Hepatocyte (in vitro differentiated cells): Measurements from ENCODE around the gene SETD7. TPM values are rescaled to one million over a fixed set of nuclear protein-coding genes. Genes with fewer than 3 reads are reported as not detected.

Experiments
- DNase-seq: peaks from one replicate; pipeline ENCODE4 v3.0.0-alpha.2; 2016; ENCODE audit warnings: low spot score
- H2AFZ ChIP-seq: fragments of 200-600 bp; sonication (generic); 2 replicates; pipeline ENCODE4 v1.6.0; 2016; ENCODE audit warnings: antibody characterized with exemption, mild to moderate bottlenecking
- H3K27ac ChIP-seq: fragments of 200-600 bp; sonication (generic); 2 replicates; pipeline ENCODE4 v1.5.1; 2016; ENCODE audit warnings: mild to moderate bottlenecking
- H3K27me3 ChIP-seq: fragments of 200-600 bp; sonication (generic); 2 replicates; pipeline ENCODE4 v1.6.1; 2016
- H3K36me3 ChIP-seq: fragments of 200-600 bp; sonication (generic); replicated peaks from 2 replicates; pipeline ENCODE4 v1.5.1; 2016; ENCODE audit warnings: low read depth; ENCODE audit not compliant: insufficient read depth
- H3K4me1 ChIP-seq: fragments of 200-600 bp; sonication (generic); 2 replicates; pipeline ENCODE4 v1.5.1; 2016; ENCODE audit warnings: mild to moderate bottlenecking, moderate library complexity; ENCODE audit not compliant: insufficient read depth
- H3K4me2 ChIP-seq: fragments of 200-600 bp; sonication (generic); 2 replicates; pipeline ENCODE4 v1.6.0; 2016
- H3K4me3 ChIP-seq: fragments of 200-600 bp; sonication (generic); 2 replicates; pipeline ENCODE4 v1.5.1; 2016; ENCODE audit warnings: mild to moderate bottlenecking
- H3K79me2 ChIP-seq: fragments of 200-600 bp; sonication (generic); 2 replicates; pipeline ENCODE4 v1.6.0; 2017; ENCODE audit warnings: mild to moderate bottlenecking
- H3K9me2 ChIP-seq: fragments of 200-600 bp; sonication (generic); replicated peaks from 2 replicates; pipeline ENCODE4 v1.6.0; 2017; ENCODE audit warnings: mild to moderate bottlenecking; ENCODE audit not compliant: insufficient read depth
- H3K9me3 ChIP-seq: fragments of 200-600 bp; sonication (generic); 2 replicates; pipeline ENCODE4 v1.5.1; 2016; ENCODE audit warnings: low read depth, mild to moderate bottlenecking
- H4K20me1 ChIP-seq: fragments of 200-600 bp; sonication (generic); 2 replicates; pipeline ENCODE4 v1.6.0; 2016; ENCODE audit warnings: mild to moderate bottlenecking; ENCODE audit not compliant: insufficient read depth, poor library complexity, severe bottlenecking
- EZH2 ChIP-seq: fragments of 200-600 bp; sonication (generic); IDR thresholded peaks from 2 replicates; pipeline ENCODE4 v1.6.1; 2016; ENCODE audit warnings: antibody characterized with exemption, mild to moderate bottlenecking, borderline replicate concordance
- EZH2phosphoT487 ChIP-seq: fragments of 200-600 bp; sonication (generic); IDR thresholded peaks from one replicate; pipeline ENCODE4 v1.6.1; 2018; ENCODE audit warnings: antibody characterized with exemption, mild to moderate bottlenecking, low read depth, moderate library complexity; ENCODE audit not compliant: unreplicated experiment, severe bottlenecking
- WGBS: methylation state at CpG from one replicate; pipeline ENCODE4 v1.1.6; 2016; ENCODE audit warnings: low lambda C conversion rate; ENCODE audit errors: missing lambda C conversion rate; 5-methylcytosine and 5-hydroxymethylcytosine counted together
- polyA plus RNA-seq: library from polyadenylated mRNA; unstranded; fragments of >200 nt; fragmentation: Nextera tagmentation; extraction: Ambion mirVana; gene quantifications from 2 replicates; pipeline ENCODE4 v1.2.1, GENCODE V29; 2016
- total RNA-seq: library from RNA; depleted of rRNA; stranded (reverse); fragments of >200 nt; gene quantifications from 2 replicates; pipeline ENCODE4 v1.2.3, GENCODE V29; 2014
- TF ChIP-seq, protein P1 (sequence below): fragments of 200-600 bp; sonication (generic); IDR thresholded peaks from 2 replicates; pipeline ENCODE4 v1.5.1; 2016; ENCODE audit warnings: antibody characterized with exemption, mild to moderate bottlenecking; ENCODE audit not compliant: poor library complexity

SETD7 gene
- total and polyA plus RNA-seq, 2 experiments from 2014 or later = 7.3 to 27.6 TPM

- H3K9me2 ChIP-seq = no peaks in the 10 kb centered on the region
- no peak overlapping the region for H3K4me2 ChIP-seq
- WGBS = 93% methylated on average over 3 of the region's 3 CpGs
- TF ChIP-seq, protein P1, sequence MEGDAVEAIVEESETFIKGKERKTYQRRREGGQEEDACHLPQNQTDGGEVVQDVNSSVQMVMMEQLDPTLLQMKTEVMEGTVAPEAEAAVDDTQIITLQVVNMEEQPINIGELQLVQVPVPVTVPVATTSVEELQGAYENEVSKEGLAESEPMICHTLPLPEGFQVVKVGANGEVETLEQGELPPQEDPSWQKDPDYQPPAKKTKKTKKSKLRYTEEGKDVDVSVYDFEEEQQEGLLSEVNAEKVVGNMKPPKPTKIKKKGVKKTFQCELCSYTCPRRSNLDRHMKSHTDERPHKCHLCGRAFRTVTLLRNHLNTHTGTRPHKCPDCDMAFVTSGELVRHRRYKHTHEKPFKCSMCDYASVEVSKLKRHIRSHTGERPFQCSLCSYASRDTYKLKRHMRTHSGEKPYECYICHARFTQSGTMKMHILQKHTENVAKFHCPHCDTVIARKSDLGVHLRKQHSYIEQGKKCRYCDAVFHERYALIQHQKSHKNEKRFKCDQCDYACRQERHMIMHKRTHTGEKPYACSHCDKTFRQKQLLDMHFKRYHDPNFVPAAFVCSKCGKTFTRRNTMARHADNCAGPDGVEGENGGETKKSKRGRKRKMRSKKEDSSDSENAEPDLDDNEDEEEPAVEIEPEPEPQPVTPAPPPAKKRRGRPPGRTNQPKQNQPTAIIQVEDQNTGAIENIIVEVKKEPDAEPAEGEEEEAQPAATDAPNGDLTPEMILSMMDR = no peak
- TF ChIP-seq EZH2 (no peak), EZH2phosphoT487 (no peak)
- H3K9me3 ChIP-seq = no peaks in the 10 kb centered on the region
- H3K4me3 ChIP-seq = no peak overlapping the region
- H3K36me3 ChIP-seq = no peaks in the 10 kb centered on the region
- no peak overlapping the region for H3K27ac ChIP-seq
- H2AFZ ChIP-seq = no peak overlapping the region
- H3K27me3 ChIP-seq = no peaks in the 10 kb centered on the region
- H4K20me1 ChIP-seq = no peaks in the 10 kb centered on the region
- H3K79me2 ChIP-seq = no peaks in the 10 kb centered on the region
- DNase-seq = no peak
- H3K4me1 ChIP-seq = no peaks in the 10 kb centered on the region
Measured at GRCh38 chr4:139483000-139483399, 73.0 kb downstream of the SETD7 start.

GRCh38 chr4:139481465-139481864 is 74.6 kb downstream of the SETD7 start:
- no peaks in the 10 kb centered on the region for H3K36me3 ChIP-seq
- H3K9me2 ChIP-seq = no peaks in the 10 kb centered on the region
- WGBS = 69% methylated on average over 1 of the region's 1 CpG
- no peak overlapping the region for H2AFZ ChIP-seq
- H3K4me2 ChIP-seq = no peak overlapping the region
- no peak for DNase-seq
- H4K20me1 ChIP-seq = no peaks in the 10 kb centered on the region
- no peak for TF ChIP-seq EZH2phosphoT487
- TF ChIP-seq EZH2 = no peak
- TF ChIP-seq, protein P1 = no peak
- H3K27ac ChIP-seq = no peak overlapping the region
- no peak overlapping the region for H3K4me3 ChIP-seq
- no peaks in the 10 kb centered on the region for H3K79me2 ChIP-seq
- H3K4me1 ChIP-seq = no peaks in the 10 kb centered on the region
- H3K9me3 ChIP-seq = no peaks in the 10 kb centered on the region
- no peaks in the 10 kb centered on the region for H3K27me3 ChIP-seq

DNA sequence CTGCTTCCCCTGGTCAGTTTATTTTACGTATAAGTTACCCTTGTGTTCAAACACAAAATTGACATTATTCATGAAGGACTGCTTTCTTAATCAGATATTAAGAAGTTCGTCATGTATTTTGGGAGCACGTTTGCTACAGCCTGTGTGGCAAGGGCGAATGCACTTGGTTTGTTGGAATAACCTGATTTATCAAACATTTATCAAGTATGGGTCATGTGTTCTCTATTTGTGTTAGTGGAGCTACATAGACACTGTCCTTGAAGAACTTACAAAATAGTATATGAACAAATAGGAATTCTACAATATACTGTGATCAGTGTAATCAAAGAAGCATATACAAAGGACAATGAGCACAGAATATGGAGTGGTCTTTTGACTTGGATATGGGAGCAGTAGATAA is 79.7 kb downstream of the SETD7 start:
- no peak overlapping the region for H3K4me3 ChIP-seq
- no peak overlapping the region for H3K27ac ChIP-seq
- DNase-seq = no peak
- WGBS = 94% methylated on average over 4 of the region's 4 CpGs
- H3K9me3 ChIP-seq = no peaks in the 10 kb centered on the region
- H3K36me3 ChIP-seq = no peaks in the 10 kb centered on the region
- peaks cover 11% of the 10 kb centered on the region for H3K79me2 ChIP-seq
- no peaks in the 10 kb centered on the region for H3K9me2 ChIP-seq
- H3K4me1 ChIP-seq = no peaks in the 10 kb centered on the region
- H3K4me2 ChIP-seq = no peak overlapping the region
- H3K27me3 ChIP-seq = no peaks in the 10 kb centered on the region
- H2AFZ ChIP-seq = no peak overlapping the region
- no peaks in the 10 kb centered on the region for H4K20me1 ChIP-seq
- TF ChIP-seq EZH2phosphoT487 (no peak), EZH2 (no peak)
- TF ChIP-seq, protein P1 = no peak

- H3K4me3 ChIP-seq = no peak overlapping the region
- H3K27ac ChIP-seq = no peak overlapping the region
- TF ChIP-seq, protein P1 = no peak
- TF ChIP-seq EZH2 = no peak
- no peaks in the 10 kb centered on the region for H4K20me1 ChIP-seq
- H3K27me3 ChIP-seq = no peaks in the 10 kb centered on the region
- peaks cover 46% of the 10 kb centered on the region for H3K79me2 ChIP-seq
- no peaks in the 10 kb centered on the region for H3K4me1 ChIP-seq
- H2AFZ ChIP-seq = no peak overlapping the region
- H3K36me3 ChIP-seq = no peaks in the 10 kb centered on the region
- H3K9me2 ChIP-seq = no peaks in the 10 kb centered on the region
- H3K4me2 ChIP-seq = no peak overlapping the region
- 74% methylated on average over 3 of the region's 3 CpGs for WGBS
- DNase-seq = no peak
- H3K9me3 ChIP-seq = no peaks in the 10 kb centered on the region
Measured at GRCh38 chr4:139472852-139473251, 83.2 kb downstream of the SETD7 start.
